HuH-7 (cell line): ENCODE results near the gene SLC26A1.
"Not testable (repeated sequence)": the region's sequence is repeated elsewhere in the genome, so short reads cannot be mapped to it uniquely, and the experiment has no call there.

Experiments used
- DNase-seq: peaks from one replicate; pipeline ENCODE4 v3.0.0; 2011; ENCODE audit warnings: low spot score

The SLC26A1 gene

GRCh38 chr4:982814-983213 is 10.4 kb downstream of the SLC26A1 start:
- DNase-seq, result no peak

- no peak for DNase-seq
Observed at GRCh38 chr4:982291-982690, 10.9 kb downstream of the SLC26A1 start.

- peak; percentile 74 for DNase-seq
Observed at GRCh38 chr4:978957-979701, 14.1 kb downstream of the SLC26A1 start.

GRCh38 chr4:976016-976415 is 17.2 kb downstream of the SLC26A1 start:
- DNase-seq, result not testable (repeated sequence)

- no peak for DNase-seq
Observed at GRCh38 chr4:974668-975067, 18.5 kb downstream of the SLC26A1 start.

- peak; percentile 94 for DNase-seq
Observed at GRCh38 chr4:973431-974397, 19.5 kb downstream of the SLC26A1 start, which contains the start of gene DGKQ. Gene DGKQ, minus strand, starts transcription at chr4:973569. Its CDS starts 87 bp downstream, at chr4:973482.

GRCh38 chr4:972651-973424 is 20.4 kb downstream of the SLC26A1 start:
- no peak for DNase-seq

- DNase-seq, result no peak
Observed at GRCh38 chr4:971666-972500, 21.3 kb downstream of the SLC26A1 start.

GRCh38 chr4:970854-971520 is 22.2 kb downstream of the SLC26A1 start:
- no peak for DNase-seq

- DNase-seq, result no peak
Observed at GRCh38 chr4:970046-970745, 23.0 kb downstream of the SLC26A1 start.

- DNase-seq, result no peak
Observed at GRCh38 chr4:968621-969394, 24.4 kb downstream of the SLC26A1 start.

GRCh38 chr4:968221-968620 is 25.0 kb downstream of the SLC26A1 start:
- no peak for DNase-seq

GRCh38 chr4:967113-968104 is 25.8 kb downstream of the SLC26A1 start:
- DNase-seq, result no peak

GRCh38 chr4:966266-967112 is 26.7 kb downstream of the SLC26A1 start:
- DNase-seq, result no peak

GRCh38 chr4:965766-966134 is 27.5 kb downstream of the SLC26A1 start:
- DNase-seq, result no peak

GRCh38 chr4:965048-965765 is 28.0 kb downstream of the SLC26A1 start:
- DNase-seq, result no peak
